ENCODE data around the gene TAAR5.

DNA sequence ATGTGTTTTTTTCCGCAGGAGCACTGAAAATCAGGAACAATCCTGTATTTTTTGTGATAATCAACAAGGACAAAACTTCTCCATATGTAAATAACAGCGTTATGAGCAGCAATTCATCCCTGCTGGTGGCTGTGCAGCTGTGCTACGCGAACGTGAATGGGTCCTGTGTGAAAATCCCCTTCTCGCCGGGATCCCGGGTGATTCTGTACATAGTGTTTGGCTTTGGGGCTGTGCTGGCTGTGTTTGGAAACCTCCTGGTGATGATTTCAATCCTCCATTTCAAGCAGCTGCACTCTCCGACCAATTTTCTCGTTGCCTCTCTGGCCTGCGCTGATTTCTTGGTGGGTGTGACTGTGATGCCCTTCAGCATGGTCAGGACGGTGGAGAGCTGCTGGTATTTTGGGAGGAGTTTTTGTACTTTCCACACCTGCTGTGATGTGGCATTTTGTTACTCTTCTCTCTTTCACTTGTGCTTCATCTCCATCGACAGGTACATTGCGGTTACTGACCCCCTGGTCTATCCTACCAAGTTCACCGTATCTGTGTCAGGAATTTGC, 19.2 kb downstream of the TAAR5 start, which contains the start of gene TAAR6:
- TF ChIP-seq, protein P1, sequence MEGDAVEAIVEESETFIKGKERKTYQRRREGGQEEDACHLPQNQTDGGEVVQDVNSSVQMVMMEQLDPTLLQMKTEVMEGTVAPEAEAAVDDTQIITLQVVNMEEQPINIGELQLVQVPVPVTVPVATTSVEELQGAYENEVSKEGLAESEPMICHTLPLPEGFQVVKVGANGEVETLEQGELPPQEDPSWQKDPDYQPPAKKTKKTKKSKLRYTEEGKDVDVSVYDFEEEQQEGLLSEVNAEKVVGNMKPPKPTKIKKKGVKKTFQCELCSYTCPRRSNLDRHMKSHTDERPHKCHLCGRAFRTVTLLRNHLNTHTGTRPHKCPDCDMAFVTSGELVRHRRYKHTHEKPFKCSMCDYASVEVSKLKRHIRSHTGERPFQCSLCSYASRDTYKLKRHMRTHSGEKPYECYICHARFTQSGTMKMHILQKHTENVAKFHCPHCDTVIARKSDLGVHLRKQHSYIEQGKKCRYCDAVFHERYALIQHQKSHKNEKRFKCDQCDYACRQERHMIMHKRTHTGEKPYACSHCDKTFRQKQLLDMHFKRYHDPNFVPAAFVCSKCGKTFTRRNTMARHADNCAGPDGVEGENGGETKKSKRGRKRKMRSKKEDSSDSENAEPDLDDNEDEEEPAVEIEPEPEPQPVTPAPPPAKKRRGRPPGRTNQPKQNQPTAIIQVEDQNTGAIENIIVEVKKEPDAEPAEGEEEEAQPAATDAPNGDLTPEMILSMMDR (optimal IDR thresholded peaks at IDR 0.05 in 1 of 3, IDR thresholded peaks at IDR 0.05 in 1 of 3, conservative IDR thresholded peaks at IDR 0.05 in 1 of 3; ENCODE audit: extremely low read depth in 1 of 3, insufficient read depth in 2 of 3, low read length in 3 of 3) = no peak
- TF ChIP-seq EZH2 (IDR thresholded peaks at IDR 0.05; ENCODE audit: low read length) = no peak
